ENCODE data around the gene APOL4.
A peak's percentile ranks its signal among the peaks of the same experiment; 100 is the strongest.

Gene APOL4

DNA sequence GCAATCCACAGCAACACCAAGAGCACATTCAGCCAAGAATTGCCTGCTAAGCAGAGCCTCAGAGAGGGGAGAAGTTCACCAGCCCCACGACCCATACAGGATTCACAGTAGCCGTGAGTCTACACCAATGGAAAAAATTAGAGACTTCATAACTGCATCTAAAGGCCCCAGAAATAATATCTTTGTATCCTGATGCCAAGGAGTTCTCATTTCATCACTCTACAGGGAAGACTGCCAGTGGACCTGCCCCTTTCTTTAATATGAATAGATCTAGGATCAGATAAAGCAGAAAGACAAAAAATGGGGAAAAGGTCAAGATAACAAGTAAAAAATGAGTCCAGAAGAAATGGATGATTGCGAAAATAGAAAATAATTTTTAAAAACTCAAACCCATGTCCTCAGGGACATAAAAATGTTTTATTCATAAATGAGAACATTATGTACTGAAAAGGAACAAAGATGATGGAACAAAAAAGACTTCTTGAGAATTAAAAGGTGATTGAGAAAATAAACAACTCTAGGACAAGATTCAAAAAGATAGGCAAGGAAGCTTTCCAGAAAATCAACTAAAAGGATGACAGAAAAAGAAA, 50.5 kb downstream of the APOL4 start:
- no peak for DNase-seq

DNA sequence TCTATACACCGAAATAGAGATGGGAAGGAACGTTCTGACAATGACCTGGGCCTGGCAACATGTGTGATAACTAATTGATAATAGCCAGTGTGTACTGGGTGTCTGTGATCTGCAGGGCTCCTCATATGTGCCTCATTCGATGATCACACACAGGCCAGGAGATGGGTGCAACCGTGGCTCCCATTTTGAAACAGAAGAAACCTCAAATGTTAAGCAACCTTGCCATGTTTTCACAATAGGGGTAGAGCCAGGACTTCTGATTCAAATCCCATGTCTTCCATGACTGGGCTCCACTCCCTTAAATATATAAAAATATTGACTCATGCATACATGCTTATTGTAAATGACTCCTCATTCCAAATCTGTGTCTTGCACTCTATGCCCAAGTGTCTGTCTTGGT, 52.2 kb downstream of the APOL4 start:
- no peak for DNase-seq

DNA sequence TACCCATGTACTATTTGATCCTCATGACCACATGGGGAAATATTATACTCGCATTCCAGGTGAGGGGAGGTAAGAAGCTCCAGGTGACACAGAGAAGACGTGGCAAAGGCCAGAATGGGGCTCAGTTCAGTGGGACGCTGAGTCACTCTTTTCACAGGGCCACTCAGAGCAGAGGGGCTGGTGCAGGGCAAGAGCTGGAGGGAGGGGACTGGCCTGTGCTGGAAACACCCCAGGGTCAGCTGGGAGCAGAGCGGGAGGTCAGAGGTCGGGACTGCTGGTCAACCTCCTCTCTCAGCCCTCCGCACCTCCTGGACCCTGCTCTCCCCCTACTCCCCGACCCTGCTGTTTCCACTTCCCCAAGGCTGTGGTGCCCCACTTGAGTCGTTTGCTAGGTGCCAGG, 53.2 kb downstream of the APOL4 start:
- DNase-seq: no peak

DNA sequence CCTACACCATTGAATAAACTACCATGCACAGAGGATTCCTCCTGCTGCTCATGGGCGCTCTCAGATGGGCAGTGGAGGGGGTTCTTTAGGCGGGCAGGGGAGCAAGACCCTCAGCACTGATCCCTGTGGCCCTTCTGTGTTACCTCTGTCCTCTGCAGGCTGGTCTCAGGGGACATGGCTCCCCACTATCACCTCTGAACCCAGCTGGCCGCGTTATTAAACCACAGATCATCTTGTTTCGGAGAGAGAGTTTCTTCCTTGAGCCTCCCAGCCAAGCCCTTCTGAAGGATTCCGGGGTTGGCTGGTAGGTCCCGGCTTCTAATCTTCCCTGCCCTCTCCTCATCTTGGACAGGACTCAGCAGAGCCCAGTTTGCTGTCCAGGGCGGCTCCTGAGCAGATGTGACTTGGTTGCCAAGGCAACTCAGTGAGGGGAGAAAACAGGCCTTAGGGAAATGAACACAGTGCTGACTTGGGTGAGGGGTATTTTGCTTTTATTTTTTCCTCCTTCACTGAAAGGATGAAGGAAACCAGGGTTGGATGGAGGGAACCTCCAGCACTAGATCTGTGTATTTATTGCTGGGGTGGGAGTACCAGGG, 54.3 kb downstream of the APOL4 start:
- DNase-seq: no peak

DNA sequence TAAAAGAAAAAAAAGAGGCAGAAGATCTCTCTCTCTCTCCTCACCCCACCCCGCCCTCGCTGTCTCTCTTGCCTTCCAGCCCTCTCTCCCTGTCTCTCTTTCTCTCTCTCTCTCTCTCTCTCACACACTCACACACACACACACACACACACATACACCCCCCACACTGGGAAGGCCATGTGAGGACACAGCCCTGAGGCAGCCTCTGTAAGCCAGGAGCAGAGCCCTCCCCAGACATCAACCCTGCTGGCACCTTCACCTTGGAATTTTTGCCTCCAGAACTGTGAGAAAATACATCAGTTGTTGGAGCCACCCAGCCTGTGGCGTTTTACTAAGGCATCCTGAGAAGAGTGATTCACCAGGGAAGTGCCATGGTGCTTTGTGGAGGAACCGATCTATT, 55.7 kb downstream of the APOL4 start:
- DNase-seq: no peak

DNA sequence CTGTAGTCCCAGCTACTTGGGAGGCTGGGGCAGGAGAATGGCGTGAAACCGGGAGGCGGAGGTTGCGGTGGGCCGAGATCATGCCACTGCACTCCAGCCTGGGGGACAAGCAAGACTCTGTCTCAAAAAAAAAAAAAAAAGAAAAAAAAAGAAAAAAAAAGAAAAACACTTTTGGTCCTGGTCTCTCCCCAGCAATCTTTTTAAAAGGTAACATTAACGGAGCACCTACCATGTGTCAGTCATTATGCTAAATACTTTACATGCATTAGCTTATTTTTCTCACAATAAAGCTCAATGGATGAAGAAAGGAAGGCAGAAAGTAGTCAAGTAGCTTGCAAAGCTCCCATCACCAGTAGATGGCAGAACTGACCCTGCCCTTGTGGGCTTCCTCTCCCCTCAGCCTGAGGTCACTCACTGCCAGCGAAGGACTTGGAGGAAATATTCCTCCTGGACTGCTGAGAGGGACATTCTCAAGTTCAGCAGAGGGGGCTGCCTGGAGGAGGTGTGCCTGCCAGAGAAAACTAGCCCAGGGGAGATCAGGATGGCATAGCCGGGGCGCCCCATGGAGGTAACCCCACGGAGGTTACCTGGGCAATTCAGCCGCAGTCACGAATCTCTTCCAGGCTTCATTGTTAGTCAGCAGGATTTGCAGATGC, 56.6 kb downstream of the APOL4 start:
- DNase-seq: peak; percentile 14

DNA sequence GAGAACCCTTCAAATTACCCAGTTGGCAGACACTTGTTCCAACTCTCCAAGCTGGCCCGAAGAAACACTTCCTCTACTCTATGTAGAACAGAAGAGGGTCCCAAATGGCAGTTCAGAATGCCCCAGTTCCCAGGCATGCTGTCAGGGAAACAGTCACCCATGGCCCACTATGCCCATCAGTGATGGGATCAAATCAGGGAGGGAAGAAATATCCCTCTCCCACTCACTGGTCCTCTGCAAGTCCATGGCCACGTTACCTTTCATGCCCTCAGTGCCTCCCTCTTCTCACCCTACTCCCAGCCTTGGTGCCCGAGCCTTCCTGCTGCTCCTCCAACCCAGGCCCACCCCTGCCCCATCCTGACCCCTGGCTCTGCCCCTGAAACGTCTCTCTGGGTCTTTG, 57.7 kb downstream of the APOL4 start:
- no peak for DNase-seq

DNA sequence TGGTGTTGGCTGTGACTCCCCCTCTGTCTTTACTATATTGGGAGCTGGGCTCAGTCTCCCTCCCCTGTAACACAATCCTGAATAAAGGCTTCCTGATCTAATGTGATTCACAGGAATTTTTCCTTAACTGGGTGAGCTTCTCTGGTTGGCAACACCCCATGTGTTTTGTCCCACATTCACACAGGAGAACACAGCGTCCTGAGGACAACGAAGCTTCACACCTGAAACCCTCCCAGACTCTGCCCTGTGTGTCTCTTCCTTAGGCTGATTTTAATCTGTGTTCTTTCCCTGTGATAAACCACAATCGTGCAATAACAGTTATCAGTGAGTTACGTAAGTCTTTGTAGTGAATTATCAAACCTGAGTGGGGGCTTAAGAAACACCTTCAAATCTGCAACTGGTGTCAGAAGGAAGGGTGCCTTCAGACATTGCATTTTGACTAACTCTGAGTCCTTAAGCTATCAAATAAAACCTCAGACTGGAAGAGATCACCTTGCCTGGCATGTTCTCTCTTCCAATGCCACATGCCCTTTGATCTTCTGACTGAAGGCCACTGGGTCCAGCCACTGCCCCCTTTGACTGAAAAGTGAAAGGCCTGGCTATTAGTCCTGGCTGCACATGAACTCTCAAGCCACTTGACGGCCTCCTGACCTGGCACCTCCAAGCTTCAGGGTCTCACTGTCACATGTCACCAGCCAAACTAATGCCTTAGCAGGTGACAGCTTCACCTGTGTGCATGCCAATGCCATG, 58.4 kb downstream of the APOL4 start:
- DNase-seq: no peak

DNA sequence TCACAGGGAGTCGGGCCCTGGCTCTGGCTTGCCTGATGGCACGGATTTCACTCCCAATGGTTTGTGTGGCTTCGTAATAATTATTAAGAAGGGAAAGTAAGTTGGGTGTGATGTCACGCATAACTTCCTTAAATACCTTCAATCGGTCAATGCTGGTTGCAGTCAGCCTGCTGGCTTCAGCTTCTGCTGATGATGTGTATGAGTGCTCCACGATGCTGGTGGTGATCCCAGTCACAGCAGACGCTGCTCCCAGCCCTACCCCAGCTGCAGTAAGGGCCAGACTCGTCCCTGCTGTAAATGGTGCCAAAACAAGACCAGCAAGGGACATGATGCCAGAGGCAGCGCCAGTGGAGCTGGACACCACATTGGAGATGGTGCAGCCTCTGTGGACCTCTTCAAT, 60.1 kb downstream of the APOL4 start:
- DNase-seq: no peak

Measured in NCI-H226 (cell line).